Fibroblast of skin of left biceps (primary cell): ENCODE results near the gene MECP2.

ENCODE experiments used
- DNase-seq, 2 experiments: peaks; one replicate each; pipeline ENCODE4 v3.0.0-alpha.2; 2013; ENCODE audit warnings: low read depth in 2 of 2

Gene MECP2

DNA sequence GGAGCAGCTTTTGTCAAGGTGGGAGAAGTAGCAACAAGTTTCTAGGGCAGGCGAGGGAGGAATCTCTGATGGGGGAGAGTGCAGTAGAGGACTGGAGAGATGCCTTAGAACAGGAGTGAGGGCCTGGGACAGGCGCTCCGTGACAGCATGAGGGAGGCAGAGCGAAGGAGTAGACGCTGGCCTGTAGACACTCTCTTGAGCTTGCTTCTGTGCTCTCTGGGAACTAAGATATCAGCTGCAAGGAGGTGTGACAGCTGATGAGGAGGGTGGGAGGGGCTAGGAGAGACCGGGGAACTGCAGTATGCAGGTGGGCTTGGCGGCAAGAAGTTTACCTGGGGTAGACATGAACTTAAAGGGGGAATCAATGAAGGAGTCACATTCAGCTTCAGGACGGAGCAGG, 35.7 kb downstream of the MECP2 start:
- no peak for DNase-seq

DNA sequence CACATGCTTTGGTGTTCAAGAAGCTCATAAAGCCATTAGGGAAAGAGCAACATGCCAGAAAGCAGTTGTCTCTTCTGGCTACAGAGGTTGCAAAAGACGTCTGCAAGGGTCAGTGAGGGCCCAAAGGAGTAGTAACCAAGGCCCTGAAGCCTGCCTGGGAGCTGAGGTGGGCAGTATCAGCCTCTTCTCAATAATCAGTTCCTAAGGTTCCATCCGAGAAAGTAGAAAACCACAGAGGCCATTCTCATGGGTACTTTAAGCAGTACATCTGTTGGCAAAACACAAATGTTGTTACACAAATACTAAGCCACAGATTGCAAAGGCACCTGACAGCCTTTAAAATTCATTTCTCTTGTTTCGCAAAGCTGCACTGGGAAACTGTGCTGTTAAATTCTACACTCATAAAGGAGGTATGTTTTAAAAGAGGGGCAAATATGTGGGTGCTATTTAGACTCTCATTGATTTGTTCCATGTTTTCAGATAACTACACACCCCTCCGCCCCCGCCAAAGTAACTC, 37.7 kb downstream of the MECP2 start:
- no peak for DNase-seq

DNA sequence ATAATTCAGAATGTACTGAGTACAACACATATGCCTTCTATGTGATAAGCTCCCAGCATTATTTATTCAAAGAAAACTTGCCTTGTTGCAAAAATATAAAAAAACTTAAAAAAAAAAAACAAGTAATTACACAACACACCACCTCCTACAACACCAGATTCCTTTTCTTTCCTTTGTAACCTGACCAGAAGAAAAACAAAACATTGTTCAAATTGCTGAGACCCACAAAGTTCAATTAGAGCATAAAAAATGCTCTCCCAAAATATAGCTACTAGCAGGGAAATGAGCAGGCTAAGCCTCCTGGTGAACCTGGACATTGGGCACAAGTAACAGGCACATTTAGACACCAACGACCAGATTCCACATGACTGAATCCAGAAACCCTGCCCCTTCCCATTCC, 38.3 kb downstream of the MECP2 start:
- no peak for DNase-seq

GRCh38 chrX:154058214-154058997, 39.1 kb downstream of the MECP2 start:
- no peak for DNase-seq

DNA sequence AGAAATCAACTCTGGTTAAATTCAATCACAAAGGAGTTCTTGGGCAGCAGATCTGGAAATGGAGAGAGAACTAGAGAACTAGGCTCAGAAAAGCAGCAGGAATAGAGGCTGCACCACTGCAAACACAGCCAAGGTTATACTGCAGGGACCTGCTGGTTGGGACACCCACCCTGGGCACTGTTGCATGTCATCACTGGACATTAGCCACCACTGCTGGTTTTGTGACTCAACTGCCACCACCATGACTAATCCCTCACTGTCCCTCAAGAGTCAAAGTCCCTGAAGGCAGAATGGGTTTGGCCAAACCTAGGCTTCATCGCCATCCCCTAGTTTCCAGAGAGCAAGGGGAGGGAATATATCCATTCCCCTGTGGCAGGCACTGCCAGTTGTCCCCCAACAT, 39.7 kb downstream of the MECP2 start:
- DNase-seq, result no peak

DNA sequence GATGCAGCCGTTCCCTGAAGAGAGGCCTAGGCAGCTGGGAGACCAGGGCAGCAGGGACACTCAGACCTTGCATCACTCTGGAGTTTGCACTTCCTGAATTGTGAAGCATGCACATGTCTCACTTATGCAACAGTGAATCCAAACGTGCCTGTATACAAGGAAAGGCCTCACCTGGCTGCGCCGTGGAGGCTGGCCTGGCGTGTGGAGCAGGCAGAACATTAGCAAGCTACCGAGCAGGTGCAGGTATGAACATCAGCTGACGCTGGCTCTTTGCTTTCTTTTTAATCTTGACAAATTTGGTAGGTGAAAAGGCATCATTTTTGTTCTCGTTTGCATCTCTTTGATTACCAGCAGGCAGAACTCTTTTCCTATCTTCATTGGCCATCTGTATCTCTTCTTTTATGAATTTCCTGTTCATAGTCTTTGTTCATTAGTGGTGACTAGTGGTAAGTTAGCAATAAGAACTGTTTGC, 40.7 kb downstream of the MECP2 start:
- no peak for DNase-seq

DNA sequence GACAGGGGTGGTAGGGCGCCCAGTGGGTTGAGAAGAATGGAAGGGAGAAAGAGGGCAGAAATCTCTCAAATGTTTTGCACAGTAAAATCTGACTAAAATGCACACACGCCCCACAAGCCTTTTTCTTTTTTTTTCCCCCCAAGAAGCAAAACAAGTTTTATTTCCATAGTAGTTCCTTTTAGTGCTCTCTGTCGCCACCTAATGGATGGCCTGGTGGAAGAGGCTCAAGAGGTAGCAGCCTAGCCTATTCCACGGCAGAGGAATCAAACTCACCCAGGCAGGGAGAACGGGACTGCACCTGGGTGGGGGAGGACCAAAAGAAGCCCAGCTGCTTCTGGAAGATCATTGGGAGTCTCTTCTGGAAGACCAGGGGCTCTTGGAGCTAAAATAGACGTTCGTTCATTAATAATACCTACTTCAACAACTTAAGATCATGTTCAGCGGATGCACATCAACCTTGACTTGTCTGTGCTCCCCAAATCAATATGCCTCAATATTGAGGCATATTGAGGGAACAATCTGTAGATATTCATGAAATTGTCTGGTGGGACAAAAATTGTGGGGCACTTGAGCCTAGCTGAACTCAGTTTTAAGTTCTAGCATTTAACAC, 46.2 kb downstream of the MECP2 start:
- DNase-seq, result no peak

- no peak for DNase-seq
Measured at GRCh38 chrX:154050113-154050495, 47.4 kb downstream of the MECP2 start.

DNA sequence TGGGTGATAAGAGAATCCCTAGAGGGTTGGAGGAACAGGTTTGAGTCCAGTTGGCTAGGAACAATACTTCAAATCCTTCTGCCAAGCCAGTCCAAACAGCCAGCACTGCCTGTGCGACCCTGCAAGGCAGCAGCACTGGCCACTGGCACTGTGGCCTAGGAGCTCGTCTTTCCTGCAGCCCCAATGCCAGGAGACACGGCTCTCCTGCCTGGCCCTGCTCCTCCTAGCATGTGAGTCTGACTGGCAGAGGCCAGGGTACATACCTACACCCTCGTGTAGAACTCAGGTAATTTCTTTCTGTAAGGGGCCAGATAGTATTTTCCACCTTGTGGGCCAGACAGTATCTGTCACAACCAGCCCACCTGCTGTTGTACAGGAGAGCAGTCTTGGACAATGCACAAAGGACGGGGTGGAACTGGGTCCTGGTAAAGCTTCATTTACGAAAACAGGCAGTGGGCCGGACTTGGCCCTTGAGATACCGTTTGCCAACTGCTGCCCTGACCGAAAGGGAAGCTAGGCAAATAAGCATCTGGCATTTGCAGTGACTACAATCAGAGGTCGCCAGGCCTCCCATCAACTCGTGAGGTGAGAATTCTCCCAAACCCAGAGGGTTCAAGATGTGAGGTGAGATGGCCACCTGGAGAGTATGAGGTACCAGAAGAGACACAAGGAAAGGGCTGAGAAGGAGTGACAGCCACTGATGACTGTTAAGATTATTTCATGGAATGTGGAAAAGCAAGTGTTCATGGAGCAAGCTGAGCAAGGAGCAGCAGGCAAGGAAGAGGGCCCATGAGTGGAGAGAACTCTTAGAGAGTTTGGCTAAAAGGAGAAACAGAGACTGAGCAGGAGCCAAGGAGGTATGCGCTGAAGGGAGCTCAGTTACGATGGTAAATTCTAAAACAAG, 48.1 kb downstream of the MECP2 start:
- DNase-seq, result no peak

DNA sequence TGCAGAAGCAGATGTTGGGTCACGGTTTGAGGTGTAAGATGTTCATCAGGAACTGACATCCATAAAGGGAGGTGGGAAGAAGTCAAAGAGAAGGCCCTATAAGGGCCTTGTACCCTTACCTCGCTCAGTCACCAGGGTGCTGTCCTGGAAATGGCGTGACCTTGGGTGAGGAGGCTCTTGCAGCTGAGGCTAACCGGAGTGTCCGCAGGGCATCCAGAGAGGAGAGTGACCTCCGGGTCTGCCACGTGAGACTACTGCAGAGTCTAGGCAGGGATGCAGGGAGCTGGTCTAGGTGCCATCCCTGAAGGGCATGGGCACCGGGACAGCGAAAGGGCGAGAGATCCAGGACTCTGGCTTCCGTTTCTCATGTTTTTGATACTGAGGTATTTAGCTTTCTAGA, 49.1 kb downstream of the MECP2 start:
- no peak for DNase-seq

- no peak for DNase-seq
Measured at GRCh38 chrX:154046940-154047610, 50.4 kb downstream of the MECP2 start.

DNA sequence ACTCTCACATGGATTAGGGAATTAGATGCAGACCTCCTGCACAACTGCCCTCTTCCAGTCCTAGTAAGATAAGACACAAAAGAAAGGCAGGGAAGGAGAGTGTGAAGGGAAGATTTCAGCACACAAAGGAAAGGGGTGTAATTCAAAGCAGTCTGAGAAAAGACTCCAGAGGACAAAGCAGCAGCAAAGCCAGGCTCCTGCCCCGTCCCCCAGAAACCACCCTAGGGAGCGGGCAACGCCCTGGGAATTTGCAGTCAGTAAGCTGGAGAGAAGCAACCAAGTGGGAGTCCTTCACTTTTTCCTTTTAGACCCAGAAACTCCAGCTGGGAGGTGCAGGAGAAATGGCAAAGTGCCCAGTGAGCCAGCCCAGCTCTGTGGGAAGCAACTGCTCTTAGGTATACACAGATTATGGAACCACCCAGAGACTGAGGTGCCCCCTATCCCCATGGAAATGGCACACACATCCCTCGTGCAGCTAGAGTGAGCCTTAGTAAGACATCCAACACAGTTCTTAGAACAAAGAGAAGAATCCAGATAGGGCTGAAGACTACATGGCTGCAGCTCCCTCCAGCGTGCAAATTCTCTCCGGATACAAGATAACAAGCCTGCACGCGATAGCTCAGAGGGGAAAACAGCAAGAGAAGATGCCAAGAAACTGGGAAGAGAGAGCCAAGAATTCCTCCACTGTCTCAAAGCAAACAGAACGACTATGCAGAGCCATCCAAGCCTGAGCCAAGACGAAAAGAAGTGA, 51.3 kb downstream of the MECP2 start:
- DNase-seq, result peak; percentile 51 to 63

GRCh38 chrX:154044091-154044490, 53.4 kb downstream of the MECP2 start:
- DNase-seq, result no peak

GRCh38 chrX:154043003-154043763, 54.3 kb downstream of the MECP2 start:
- no peak for DNase-seq

GRCh38 chrX:154040863-154041262, 56.7 kb downstream of the MECP2 start:
- DNase-seq, result no peak

DNA sequence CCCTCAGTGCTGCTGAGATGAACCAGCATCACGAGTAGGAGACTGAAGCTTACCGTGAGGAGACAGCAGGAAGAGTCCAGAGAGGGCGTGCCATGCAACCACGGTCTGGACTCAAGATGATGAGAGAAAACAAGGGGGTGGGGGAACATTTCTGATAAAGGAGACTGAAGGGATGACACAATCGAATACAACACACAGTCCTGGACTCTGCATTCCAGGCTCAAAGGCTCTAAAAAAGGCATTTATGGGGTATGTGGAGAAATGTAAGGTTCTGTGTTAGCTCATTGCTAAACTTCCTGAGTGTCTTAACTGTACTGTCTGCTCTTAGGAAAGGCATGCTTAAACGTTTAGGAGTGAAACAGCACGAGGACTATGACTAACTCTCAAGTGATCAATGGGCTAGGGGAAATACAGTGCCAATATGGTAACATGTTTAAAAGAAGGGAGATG, 57.2 kb downstream of the MECP2 start:
- DNase-seq, result peak in 1 of 2 experiments; percentile 36

- DNase-seq, result no peak
Measured at GRCh38 chrX:154039577-154039976, 57.9 kb downstream of the MECP2 start.

- DNase-seq, result no peak
Measured at GRCh38 chrX:154038656-154039055, 58.9 kb downstream of the MECP2 start.

- DNase-seq, result no peak
Measured at GRCh38 chrX:154037754-154038153, 59.8 kb downstream of the MECP2 start.

DNA sequence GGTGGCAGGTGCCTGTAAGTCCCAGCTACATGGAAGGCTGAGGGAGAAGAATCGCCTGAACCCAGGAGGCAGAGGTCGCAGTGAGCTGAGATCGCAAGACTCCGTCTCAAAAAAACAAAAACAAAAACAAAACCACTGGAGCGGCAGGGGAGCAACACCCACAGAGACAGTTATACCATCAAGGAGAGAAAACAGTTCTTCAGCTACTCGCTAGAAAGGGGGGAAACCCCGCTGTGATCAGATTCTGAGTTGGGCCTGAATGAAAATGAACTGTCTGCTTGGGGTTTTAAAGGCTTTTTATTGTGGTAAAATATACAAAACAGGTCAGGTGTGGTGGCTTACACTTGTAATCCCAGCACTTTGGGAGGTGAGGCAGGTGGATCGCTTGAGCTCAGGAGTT, 61.0 kb downstream of the MECP2 start:
- DNase-seq, result no peak
